HG03175 (cell line): ENCODE results near the gene TOP2A.
"Not testable (repeated sequence)": the region's sequence is repeated elsewhere in the genome, so short reads cannot be mapped to it uniquely, and the experiment has no call there.

Source experiments
- ATAC-seq: cut with Tn5 transposase; IDR thresholded peaks from one replicate; pipeline ENCODE4 v1.9.1; 2021; ENCODE audit warnings: mild to moderate bottlenecking, moderate library complexity; ENCODE audit not compliant: unreplicated experiment

The TOP2A gene

GRCh38 chr17:40382251-40382650 lies 35.4 kb downstream of the TOP2A start:
- ATAC-seq = no peak

GRCh38 chr17:40378966-40379365 lies 38.7 kb downstream of the TOP2A start:
- no peak for ATAC-seq

GRCh38 chr17:40377832-40378231 lies 39.9 kb downstream of the TOP2A start:
- no peak for ATAC-seq

- ATAC-seq = not testable (repeated sequence)
Observed at GRCh38 chr17:40376541-40376940, 41.2 kb downstream of the TOP2A start.

GRCh38 chr17:40375786-40376185 lies 41.9 kb downstream of the TOP2A start:
- not testable (repeated sequence) for ATAC-seq

GRCh38 chr17:40374821-40375498 lies 42.7 kb downstream of the TOP2A start:
- no peak for ATAC-seq

GRCh38 chr17:40373999-40374398 lies 43.7 kb downstream of the TOP2A start:
- ATAC-seq = no peak

- no peak for ATAC-seq
Observed at GRCh38 chr17:40373324-40373723, 44.4 kb downstream of the TOP2A start.

- not testable (repeated sequence) for ATAC-seq
Observed at GRCh38 chr17:40372644-40373043, 45.1 kb downstream of the TOP2A start.

- ATAC-seq = no peak
Observed at GRCh38 chr17:40372031-40372430, 45.7 kb downstream of the TOP2A start.

- ATAC-seq = no peak
Observed at GRCh38 chr17:40371261-40371929, 46.3 kb downstream of the TOP2A start.

GRCh38 chr17:40369923-40370322 lies 47.8 kb downstream of the TOP2A start:
- ATAC-seq = no peak

GRCh38 chr17:40367728-40368127 lies 50.0 kb downstream of the TOP2A start:
- not testable (repeated sequence) for ATAC-seq

GRCh38 chr17:40366861-40367518 lies 50.7 kb downstream of the TOP2A start:
- no peak for ATAC-seq

GRCh38 chr17:40366076-40366860 lies 51.4 kb downstream of the TOP2A start:
- no peak for ATAC-seq

GRCh38 chr17:40364906-40365305 lies 52.8 kb downstream of the TOP2A start:
- ATAC-seq = no peak

- ATAC-seq = no peak
Observed at GRCh38 chr17:40364121-40364861, 53.4 kb downstream of the TOP2A start, which contains the start of gene GJD3. TSS of gene GJD3 (minus strand) at chr17:40364737. CDS start at chr17:40363815, 922 bp downstream.

GRCh38 chr17:40363111-40363827 lies 54.4 kb downstream of the TOP2A start:
- peak; percentile 16 for ATAC-seq

GRCh38 chr17:40362696-40363110 lies 55.0 kb downstream of the TOP2A start:
- ATAC-seq = peak; percentile 75
